Prostate gland (tissue), 2 donors: ENCODE results near the gene KRT72.

Experiments
- POLR2A ChIP-seq: fragments of 450-650 bp; IDR thresholded peaks from one replicate; pipeline ENCODE4 v1.6.1; 2016; ENCODE audit warnings: antibody characterized with exemption, mild to moderate bottlenecking
- POLR2AphosphoS5 ChIP-seq: sonication (generic); formaldehyde crosslinking; IDR thresholded peaks from one replicate; pipeline ENCODE4 v1.6.1; 2017; ENCODE audit warnings: antibody characterized with exemption
- TF ChIP-seq, protein P1 (sequence below), 4 experiments: fragments of 200-600 bp in 2 of 4; fragments of 450-650 bp in 2 of 4; sonication (generic) in 2 of 4; IDR thresholded peaks; 1 replicate in 3 of 4; 2 replicates in 1 of 4; pipeline ENCODE4 v1.5.1; 2016 to 2019; ENCODE audit warnings: antibody characterized with exemption in 4 of 4, mild to moderate bottlenecking in 2 of 4, moderate library complexity in 2 of 4

DNA sequence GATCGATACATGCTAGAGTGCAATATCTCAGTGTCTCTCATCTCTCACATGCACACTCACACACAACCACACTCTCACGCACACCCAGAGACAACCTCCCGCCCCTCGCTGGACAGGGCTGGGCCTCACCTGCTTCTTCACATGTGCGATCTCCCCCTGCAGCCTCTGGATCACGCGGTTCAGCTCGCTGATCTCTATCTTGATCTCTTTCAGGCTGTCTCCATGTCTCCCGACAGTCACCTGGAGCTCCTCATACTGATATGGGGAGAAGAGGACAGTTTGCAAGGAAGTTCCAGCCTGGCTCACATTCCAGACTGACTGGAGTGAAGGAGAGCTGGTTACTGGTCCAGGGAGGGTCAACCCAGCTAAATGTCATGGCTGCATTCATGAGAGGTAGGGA lies 46.3 kb upstream of the KRT72 start:
- TF ChIP-seq, protein P1, sequence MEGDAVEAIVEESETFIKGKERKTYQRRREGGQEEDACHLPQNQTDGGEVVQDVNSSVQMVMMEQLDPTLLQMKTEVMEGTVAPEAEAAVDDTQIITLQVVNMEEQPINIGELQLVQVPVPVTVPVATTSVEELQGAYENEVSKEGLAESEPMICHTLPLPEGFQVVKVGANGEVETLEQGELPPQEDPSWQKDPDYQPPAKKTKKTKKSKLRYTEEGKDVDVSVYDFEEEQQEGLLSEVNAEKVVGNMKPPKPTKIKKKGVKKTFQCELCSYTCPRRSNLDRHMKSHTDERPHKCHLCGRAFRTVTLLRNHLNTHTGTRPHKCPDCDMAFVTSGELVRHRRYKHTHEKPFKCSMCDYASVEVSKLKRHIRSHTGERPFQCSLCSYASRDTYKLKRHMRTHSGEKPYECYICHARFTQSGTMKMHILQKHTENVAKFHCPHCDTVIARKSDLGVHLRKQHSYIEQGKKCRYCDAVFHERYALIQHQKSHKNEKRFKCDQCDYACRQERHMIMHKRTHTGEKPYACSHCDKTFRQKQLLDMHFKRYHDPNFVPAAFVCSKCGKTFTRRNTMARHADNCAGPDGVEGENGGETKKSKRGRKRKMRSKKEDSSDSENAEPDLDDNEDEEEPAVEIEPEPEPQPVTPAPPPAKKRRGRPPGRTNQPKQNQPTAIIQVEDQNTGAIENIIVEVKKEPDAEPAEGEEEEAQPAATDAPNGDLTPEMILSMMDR (IDR thresholded peaks at IDR 0.05), result no peak
- no peak for TF ChIP-seq POLR2AphosphoS5
- no peak for TF ChIP-seq POLR2A
